GM12892 (cell line): ENCODE results near the gene TUBGCP3.

Experiments
- DNase-seq: peaks from one replicate; pipeline ENCODE4 v3.0.0; 2011; ENCODE audit not compliant: insufficient read length
- FAIRE-seq: peaks from 2 replicates; lab custom pipeline; 2011; peaks lifted over from hg19 to GRCh38; lab: Jason Lieb, UNC
- POLR2A ChIP-seq: IDR thresholded peaks from 2 replicates; pipeline ENCODE4 v1.6.1; 2011; ENCODE audit warnings: low read depth, low read length, control low read depth
- POLR2AphosphoS5 ChIP-seq: IDR thresholded peaks from 2 replicates; pipeline ENCODE4 v1.6.1; 2011; ENCODE audit warnings: low read depth, low read length, control low read depth
- TAF1 ChIP-seq: IDR thresholded peaks from 2 replicates; pipeline ENCODE4 v1.6.1; 2011; ENCODE audit warnings: low read depth, mild to moderate bottlenecking, control low read depth, low read length, borderline replicate concordance

The TUBGCP3 gene

DNA sequence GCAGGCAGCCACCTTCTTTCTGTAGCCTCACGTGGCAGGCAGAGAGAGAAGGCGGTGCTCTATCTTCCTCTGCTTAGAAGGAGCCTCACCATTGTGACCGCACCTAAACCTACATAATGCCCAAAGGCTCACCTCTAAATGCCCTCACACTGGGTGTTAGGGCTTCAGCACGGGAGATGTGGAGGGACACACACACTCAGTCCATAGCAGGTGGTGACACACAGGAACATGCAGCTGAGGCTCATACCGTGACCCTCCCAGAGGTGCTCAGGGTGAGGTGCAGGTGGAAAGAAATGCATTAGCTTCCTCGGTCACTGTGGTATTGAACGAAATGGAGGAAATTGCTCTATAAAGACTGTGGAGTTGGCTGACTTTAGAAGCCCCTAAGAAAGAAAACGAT, 37.7 kb upstream of the TUBGCP3 start:
- TF ChIP-seq POLR2A (no peak), TAF1 (no peak), POLR2AphosphoS5 (no peak)
- no peak for DNase-seq
- FAIRE-seq: no peak

DNA sequence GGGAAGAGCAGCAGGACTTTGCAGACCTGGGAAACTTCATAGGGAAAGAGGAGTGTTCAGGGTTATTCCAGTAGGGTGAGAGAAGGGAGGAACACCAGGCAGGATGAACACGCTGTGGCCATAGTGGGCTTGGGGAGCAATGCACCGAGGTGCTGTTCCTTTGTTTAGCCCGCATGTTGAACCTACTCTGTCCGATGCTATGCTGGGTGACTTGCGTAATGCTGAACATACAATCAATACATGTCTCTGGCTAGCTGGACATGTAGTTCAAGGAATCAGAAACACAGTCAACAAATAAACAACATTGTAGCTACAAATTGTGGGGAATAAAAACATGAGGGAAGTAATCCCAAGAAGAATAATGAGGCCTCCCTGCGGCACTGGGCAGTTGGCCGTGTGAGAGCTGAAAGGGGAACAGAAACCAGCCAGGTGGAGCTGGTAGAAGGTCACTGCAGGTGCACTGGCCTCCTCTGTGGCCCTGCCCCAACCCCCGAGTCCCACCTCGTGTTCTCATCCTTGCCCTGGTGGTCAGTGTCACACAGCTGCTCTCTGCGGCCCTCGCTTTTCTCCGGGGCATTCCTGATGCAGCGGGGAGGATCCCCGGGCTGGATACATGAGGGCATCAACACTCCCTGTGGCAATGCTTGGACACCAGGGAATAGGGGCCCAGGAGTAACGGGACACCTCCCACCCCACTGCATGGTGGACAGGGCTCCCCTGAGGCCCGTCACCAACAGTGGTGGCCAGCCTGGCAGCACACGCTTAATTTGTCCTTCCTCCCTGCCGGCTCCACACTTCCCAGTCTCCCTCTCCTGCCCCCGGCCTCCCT, 36.9 kb upstream of the TUBGCP3 start:
- no peak for DNase-seq
- no peak for FAIRE-seq
- no peak for TF ChIP-seq POLR2AphosphoS5
- no peak for TF ChIP-seq POLR2A
- TF ChIP-seq TAF1: no peak

DNA sequence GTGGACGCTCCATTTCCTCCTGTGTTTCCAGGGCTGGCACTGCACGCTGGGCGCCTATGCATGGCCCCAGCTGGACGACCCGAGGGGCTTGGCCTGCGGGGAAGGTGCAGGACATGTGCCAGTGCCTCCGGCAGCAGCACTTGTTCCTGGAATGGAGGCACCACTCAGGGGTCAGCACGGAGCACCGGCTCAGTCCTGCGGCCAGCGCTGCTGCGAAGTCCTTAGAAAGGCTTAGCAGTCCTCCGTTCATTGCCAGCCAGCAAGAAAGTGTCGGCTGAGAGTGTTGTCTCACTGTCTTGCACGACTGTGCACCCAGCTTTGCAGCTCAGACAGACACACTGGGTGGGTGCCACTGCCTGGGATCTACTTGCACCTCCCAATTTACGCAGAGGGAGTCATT, 36.1 kb upstream of the TUBGCP3 start:
- DNase-seq (no peak), FAIRE-seq (no peak)
- TF ChIP-seq POLR2AphosphoS5: no peak
- TF ChIP-seq TAF1: no peak
- no peak for TF ChIP-seq POLR2A

DNA sequence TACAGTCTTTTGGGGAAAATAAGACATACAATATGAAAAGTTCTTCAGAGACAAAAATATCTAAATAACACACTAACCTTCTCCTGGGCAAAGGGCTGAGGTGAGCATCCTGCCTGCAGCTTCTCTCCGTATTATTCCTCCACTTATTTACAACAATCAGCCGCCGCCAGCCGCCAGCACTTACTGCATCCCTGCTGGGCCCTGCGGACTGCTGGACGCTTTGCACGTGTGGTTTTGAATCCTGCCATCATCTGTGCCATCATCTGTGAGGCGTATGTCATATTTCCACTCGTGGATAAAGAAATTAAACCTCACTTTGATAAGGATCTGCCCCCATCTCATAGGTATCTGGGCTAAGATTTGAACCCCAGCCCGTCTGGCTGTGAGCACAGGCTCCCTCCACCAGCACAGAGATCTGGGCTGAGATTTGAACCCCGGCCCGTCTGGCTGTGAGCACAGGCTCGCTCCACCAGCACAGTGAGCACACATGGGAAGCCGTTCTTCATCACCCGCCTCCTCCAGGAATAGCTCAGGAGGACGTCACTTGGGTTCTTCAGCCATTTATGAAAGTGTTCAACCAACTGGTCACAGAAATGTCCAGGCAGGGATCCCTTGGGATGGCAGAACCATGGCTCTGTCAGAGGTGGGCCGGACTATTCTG, 35.2 kb upstream of the TUBGCP3 start:
- FAIRE-seq: no peak
- no peak for DNase-seq

DNA sequence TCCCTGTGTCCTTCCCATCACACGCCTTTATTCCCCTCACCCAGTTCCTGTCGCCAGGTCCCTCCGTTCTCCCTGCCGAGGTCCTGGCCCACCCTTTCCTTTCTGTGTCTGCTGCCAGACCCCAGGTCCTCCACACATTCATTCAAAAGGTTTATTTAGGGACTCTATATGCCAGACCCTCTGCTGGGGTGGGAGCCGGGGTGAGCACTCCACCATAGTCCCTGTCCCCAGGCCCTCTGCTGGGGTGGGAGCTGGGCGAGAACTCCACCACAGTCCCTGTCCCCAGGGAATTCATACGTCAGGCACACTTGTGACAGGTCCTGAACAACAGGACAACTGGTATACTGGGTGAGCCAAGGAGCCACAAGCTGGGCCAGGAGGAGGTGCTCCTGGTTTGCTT, 34.4 kb upstream of the TUBGCP3 start:
- DNase-seq (no peak), FAIRE-seq (no peak)
- no peak for TF ChIP-seq POLR2A
- no peak for TF ChIP-seq POLR2AphosphoS5
- TF ChIP-seq TAF1: no peak

More for the DNA sequence above, 35.2 kb upstream of the TUBGCP3 start:
- TF ChIP-seq POLR2AphosphoS5 (no peak), POLR2A (no peak), TAF1 (no peak)

DNA sequence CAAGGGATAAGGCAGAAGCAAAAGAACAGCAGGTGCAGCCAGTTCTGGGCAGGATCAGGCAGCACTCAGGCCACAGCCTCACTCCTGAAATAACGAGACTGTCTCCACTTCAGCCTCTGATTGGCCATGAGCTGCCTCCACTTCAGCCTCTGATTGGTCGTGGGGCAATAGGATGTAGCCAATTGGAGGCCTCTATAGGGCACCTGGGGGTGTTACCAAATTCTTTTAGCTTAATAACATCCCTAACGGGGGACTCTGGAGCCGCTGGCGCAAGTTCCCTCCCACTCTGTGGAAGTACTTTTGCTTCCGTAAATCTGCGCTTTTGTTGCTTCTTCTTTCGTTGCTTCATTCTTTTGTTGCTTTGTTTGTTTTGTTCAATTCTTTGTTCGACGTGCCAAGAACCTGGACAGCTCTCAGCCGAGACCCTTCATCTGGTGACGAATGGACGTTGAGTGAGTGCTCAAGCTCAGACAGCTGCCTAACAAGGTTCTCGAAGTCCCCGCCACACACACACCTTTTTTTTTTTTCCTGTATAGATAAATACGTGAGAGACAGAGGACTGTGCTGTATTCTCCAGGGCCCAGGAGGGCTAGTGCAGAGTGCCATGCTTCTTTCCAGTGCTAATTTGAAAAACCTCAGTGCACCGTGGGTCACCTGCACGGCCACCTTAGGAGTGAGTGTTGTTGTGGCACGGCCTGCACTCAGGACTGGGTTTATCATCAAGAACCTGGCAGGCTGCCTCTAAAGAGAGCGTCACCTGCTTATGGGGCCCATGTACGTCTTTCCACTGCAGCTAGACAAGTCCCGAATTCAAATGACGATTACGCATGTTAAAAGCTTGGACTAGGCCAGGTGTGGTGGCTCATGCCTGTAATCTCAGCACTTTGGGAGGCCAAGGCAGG, 32.0 kb upstream of the TUBGCP3 start:
- no peak for DNase-seq
- FAIRE-seq: no peak
- TF ChIP-seq POLR2A (no peak), TAF1 (no peak), POLR2AphosphoS5 (no peak)

DNA sequence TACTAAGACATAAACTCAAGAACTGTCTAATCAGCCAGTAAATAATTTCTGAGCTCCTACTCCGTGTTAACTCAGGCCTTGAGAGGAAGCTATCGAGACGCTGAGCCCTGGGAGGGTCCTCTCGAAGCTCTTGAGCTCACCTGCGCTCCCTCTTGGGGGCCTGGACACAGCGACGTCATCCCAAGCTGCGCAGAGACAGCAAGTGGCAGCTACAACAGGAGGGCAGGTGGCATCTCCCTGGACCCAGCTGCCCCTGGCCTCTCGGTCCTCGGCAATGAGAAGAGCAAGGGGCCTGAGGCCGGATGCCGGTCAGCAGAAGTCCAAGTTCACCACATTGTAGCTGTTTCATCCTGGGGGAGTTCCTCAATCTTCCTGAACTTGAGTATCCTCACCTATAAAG, 30.5 kb upstream of the TUBGCP3 start:
- no peak for TF ChIP-seq TAF1
- no peak for TF ChIP-seq POLR2A
- no peak for TF ChIP-seq POLR2AphosphoS5
- FAIRE-seq (no peak), DNase-seq (no peak)

DNA sequence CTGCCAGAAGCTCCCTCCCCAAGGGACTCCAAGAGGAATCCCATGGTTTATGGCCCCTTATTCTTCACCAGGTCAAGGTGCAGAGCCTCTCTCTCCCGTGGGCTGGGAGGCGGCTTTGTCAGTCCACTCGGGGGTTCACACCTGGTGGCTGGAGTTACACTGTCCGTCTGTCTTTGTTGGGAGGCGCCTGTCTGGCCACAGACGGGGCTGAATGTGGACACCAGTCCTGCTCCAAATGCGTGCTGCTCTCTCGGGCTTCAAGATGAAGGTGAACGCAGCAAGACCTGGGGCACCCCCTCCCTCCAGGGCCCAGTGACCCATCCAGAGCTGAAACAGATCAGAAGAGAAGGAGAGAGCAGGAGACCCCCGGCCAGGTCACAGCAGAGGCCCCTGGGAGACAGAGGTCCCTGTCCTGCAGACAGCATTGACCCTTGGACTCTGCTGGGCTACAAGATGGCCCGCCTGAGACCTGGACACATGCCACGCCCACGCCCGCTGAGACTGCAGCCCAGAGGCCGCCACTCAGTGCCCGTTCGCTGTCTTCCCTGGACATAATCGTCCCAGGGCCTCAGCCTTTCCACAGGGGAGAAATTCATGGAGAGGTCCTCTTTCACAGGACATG, 29.9 kb upstream of the TUBGCP3 start:
- TF ChIP-seq POLR2AphosphoS5 (no peak), TAF1 (no peak), POLR2A (no peak)
- FAIRE-seq: no peak
- no peak for DNase-seq

DNA sequence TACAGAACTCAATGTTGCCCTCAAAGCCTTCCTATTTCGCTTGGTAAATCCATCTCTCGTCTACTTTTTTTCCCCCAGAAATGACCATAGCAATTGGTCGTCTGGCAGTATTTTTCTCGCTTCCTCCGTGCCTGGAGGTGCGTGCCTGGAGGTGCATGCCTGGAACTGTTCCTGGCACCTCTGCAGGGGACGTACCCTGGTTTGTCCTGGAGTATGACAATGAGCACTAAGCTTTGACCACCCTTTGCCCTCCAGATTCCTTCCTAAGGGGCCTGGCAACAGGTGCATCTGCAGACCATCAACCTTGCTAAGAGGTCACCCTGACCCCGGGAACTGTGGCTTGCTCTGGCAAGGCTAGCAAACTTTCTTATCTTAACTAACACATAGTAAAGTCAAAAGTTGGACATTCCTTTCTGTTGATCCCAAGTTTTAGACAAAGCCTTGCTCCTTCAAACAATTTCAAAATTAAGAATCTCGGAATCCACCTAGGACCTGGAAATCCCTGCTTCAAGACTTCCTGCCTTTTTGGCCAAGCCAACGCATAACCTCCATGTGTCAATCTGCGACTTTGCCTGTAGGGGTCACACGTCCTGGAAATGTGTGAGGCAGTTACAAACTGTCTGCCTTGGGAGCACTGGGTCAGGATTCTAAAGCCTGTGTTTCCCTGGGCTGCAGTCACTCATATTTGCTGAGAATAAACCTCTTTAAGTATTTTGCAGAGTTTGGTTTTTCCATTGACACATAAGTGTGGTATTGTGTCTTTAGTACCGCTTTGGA, 28.8 kb upstream of the TUBGCP3 start:
- DNase-seq: peak; percentile 44

DNA sequence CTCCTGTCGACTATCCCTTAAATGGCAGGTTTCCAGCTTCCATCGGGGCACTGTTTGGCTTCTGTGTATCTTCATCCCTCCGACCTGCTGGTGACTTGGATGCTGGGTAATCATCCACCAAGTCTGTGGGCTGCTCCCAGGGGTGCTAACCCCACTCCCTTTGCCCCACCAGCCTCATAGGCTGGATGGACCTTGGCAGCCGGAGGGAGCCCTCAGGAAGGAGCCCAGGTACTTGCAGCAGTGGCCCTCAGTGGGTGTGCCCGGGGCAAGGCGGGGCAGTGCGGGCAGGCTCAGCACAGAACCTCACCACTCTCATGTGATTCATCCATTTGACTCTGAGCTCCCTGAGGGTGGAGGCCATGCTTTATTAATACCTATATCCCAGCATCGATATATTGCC, 27.4 kb upstream of the TUBGCP3 start:
- no peak for TF ChIP-seq POLR2A
- TF ChIP-seq POLR2AphosphoS5: no peak
- no peak for TF ChIP-seq TAF1
- FAIRE-seq (no peak), DNase-seq (no peak)

More for the DNA sequence above, 28.8 kb upstream of the TUBGCP3 start:
- peak; percentile 83 for FAIRE-seq
- TF ChIP-seq POLR2A: no peak

DNA sequence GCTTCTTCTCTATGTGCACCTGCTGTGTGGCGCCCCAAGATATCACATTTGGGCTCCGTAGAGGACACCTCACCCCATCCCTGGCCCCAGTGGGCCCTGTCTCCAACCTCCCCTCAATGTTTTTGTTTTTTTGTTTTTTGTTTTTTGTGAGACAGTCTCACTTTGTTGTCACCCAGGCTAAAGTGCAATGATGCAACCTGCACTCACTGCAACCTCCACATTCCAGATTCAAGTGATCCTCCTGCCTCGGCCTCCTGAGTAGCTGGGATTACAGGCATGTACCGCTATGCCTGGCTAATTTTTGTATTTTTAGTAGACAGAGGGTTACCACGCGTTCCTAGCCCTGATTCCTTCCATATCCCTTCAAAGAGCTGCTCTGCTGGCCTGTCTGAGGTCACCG, 26.9 kb upstream of the TUBGCP3 start:
- DNase-seq (no peak), FAIRE-seq (no peak)
- no peak for TF ChIP-seq POLR2AphosphoS5
- no peak for TF ChIP-seq TAF1
- no peak for TF ChIP-seq POLR2A
